Measurements from ENCODE around the gene LCNL1. TPM values are rescaled to one million over a fixed set of nuclear protein-coding genes. Genes with fewer than 3 reads are reported as not detected.
A peak's percentile ranks its signal among the peaks of the same experiment; 100 is the strongest.

LCNL1 gene
- total RNA-seq, 1 experiment from 2014 or later, result not detected

- DNase-seq, result no peak
- Histone ChIP-seq H3K27ac (no peak overlapping the region), H3K27me3 (peaks cover 2% of the 10 kb centered on the region; the same call in 1 of the 2 replicates), H3K36me3 (no peaks in the 10 kb centered on the region), H3K4me3 (no peak overlapping the region), H3K9me3 (replicated peaks) (no peaks in the 10 kb centered on the region), H3K4me1 (peaks cover 22% of the 10 kb centered on the region)
Measured at GRCh38 chr9:136980669-136981478, 1.9 kb upstream of the LCNL1 start.

- Histone ChIP-seq H3K27me3 (no peaks in the 10 kb centered on the region; the same call in 1 of the 2 replicates), H3K27ac (no peak overlapping the region)
- DNase-seq, result no peak
Measured at GRCh38 chr9:136981588-136982231, 1.1 kb upstream of the LCNL1 start.

GRCh38 chr9:136983167-136983566 is 374 bp downstream of the LCNL1 start:
- no peak overlapping the region for H3K4me3 ChIP-seq
- H3K4me1 ChIP-seq, result peaks cover 17% of the 10 kb centered on the region; the same call in 1 of the 2 replicates
- no peaks in the 10 kb centered on the region for H3K36me3 ChIP-seq
- H3K27me3 ChIP-seq, result peaks cover 5% of the 10 kb centered on the region; the same call in 1 of the 2 replicates
- H3K27ac ChIP-seq, result no peak overlapping the region
- no peaks in the 10 kb centered on the region for H3K9me3 ChIP-seq (replicated peaks)
- no peak for DNase-seq

More at GRCh38 chr9:136981588-136982231, 1.1 kb upstream of the LCNL1 start:
- Histone ChIP-seq H3K4me1 (peaks cover 17% of the 10 kb centered on the region; the same call in 1 of the 2 replicates), H3K36me3 (no peaks in the 10 kb centered on the region), H3K4me3 (no peak overlapping the region), H3K9me3 (replicated peaks) (no peaks in the 10 kb centered on the region)

- Histone ChIP-seq H3K36me3 (no peaks in the 10 kb centered on the region), H3K27me3 (peaks cover 8% of the 10 kb centered on the region; the same call in 1 of the 2 replicates), H3K27ac (no peak overlapping the region), H3K4me1 (peaks cover 17% of the 10 kb centered on the region; the same call in 1 of the 2 replicates), H3K4me3 (no peak overlapping the region), H3K9me3 (replicated peaks) (no peaks in the 10 kb centered on the region)
- DNase-seq, result no peak
Measured at GRCh38 chr9:136983656-136984314, 992 bp downstream of the LCNL1 start.

- no peaks in the 10 kb centered on the region for H3K36me3 ChIP-seq
- no peak for DNase-seq
- peaks cover 17% of the 10 kb centered on the region; the same call in 1 of the 2 replicates for H3K4me1 ChIP-seq
- no peak overlapping the region for H3K27ac ChIP-seq
- no peaks in the 10 kb centered on the region for H3K9me3 ChIP-seq (replicated peaks)
- no peak overlapping the region for H3K4me3 ChIP-seq
- H3K27me3 ChIP-seq, result peaks cover 11% of the 10 kb centered on the region; the same call in 1 of the 2 replicates
Measured at GRCh38 chr9:136984464-136985026, 1.8 kb downstream of the LCNL1 start.

GRCh38 chr9:136985027-136985602 is 2.3 kb downstream of the LCNL1 start:
- H3K4me1 ChIP-seq, result peaks cover 17% of the 10 kb centered on the region; the same call in 1 of the 2 replicates
- no peaks in the 10 kb centered on the region for H3K36me3 ChIP-seq
- H3K27ac ChIP-seq, result no peak overlapping the region
- no peak for DNase-seq
- H3K27me3 ChIP-seq, result peaks cover 12% of the 10 kb centered on the region; the same call in 1 of the 2 replicates
- H3K4me3 ChIP-seq, result no peak overlapping the region
- no peaks in the 10 kb centered on the region for H3K9me3 ChIP-seq (replicated peaks)

- Histone ChIP-seq H3K4me3 (no peak overlapping the region), H3K27me3 (peaks cover 18% of the 10 kb centered on the region; the same call in 1 of the 2 replicates), H3K36me3 (no peaks in the 10 kb centered on the region), H3K27ac (no peak overlapping the region), H3K9me3 (replicated peaks) (peaks cover 4% of the 10 kb centered on the region; the same call in 1 of the 2 replicates), H3K4me1 (peaks cover 17% of the 10 kb centered on the region; the same call in 1 of the 2 replicates)
- no peak for DNase-seq
Measured at GRCh38 chr9:136985853-136986252, 3.1 kb downstream of the LCNL1 start.

- H3K4me3 ChIP-seq, result no peak overlapping the region
- H3K4me1 ChIP-seq, result no peaks in the 10 kb centered on the region
- H3K27ac ChIP-seq, result no peak overlapping the region
- H3K27me3 ChIP-seq, result peaks cover 18% of the 10 kb centered on the region; the same call in 1 of the 2 replicates
- H3K36me3 ChIP-seq, result peaks cover 3% of the 10 kb centered on the region; the same call in 1 of the 2 replicates
- peaks cover 4% of the 10 kb centered on the region; the same call in 1 of the 2 replicates for H3K9me3 ChIP-seq (replicated peaks)
- DNase-seq, result no peak
Measured at GRCh38 chr9:136988872-136989271, 6.1 kb downstream of the LCNL1 start.

GRCh38 chr9:136990242-136990911 is 7.6 kb downstream of the LCNL1 start:
- H3K36me3 ChIP-seq, result peaks cover 3% of the 10 kb centered on the region; the same call in 1 of the 2 replicates
- H3K4me1 ChIP-seq, result no peaks in the 10 kb centered on the region
- no peak overlapping the region for H3K4me3 ChIP-seq
- no peak for DNase-seq
- H3K27ac ChIP-seq, result no peak overlapping the region
- peaks cover 4% of the 10 kb centered on the region; the same call in 1 of the 2 replicates for H3K9me3 ChIP-seq (replicated peaks)
- peaks cover 18% of the 10 kb centered on the region; the same call in 1 of the 2 replicates for H3K27me3 ChIP-seq

- Histone ChIP-seq H3K36me3 (peaks cover 3% of the 10 kb centered on the region; the same call in 1 of the 2 replicates), H3K27me3 (peaks cover 18% of the 10 kb centered on the region; the same call in 1 of the 2 replicates), H3K27ac (peak within 1 kb of the TSS; percentile 65), H3K4me1 (peaks cover 13% of the 10 kb centered on the region; the same call in 1 of the 2 replicates), H3K9me3 (replicated peaks) (peaks cover 4% of the 10 kb centered on the region; the same call in 1 of the 2 replicates), H3K4me3 (peak within 1 kb of the TSS; percentile 72)
- DNase-seq, result peak; percentile 92
Measured at GRCh38 chr9:136991993-136992818, 9.4 kb downstream of the LCNL1 start, which contains the start of gene PAXX. TSS of gene PAXX (plus strand) at chr9:136992422. CDS start at chr9:136992444, 22 bp downstream.

GRCh38 chr9:136992819-136993369 is 10.1 kb downstream of the LCNL1 start:
- H3K27me3 ChIP-seq, result peaks cover 15% of the 10 kb centered on the region; the same call in 1 of the 2 replicates
- peaks cover 3% of the 10 kb centered on the region; the same call in 1 of the 2 replicates for H3K36me3 ChIP-seq
- H3K27ac ChIP-seq, result no peak overlapping the region
- no peak for DNase-seq
- H3K4me1 ChIP-seq, result peaks cover 13% of the 10 kb centered on the region; the same call in 1 of the 2 replicates
- H3K9me3 ChIP-seq (replicated peaks), result peaks cover 4% of the 10 kb centered on the region; the same call in 1 of the 2 replicates
- peak overlapping the region; percentile 72 for H3K4me3 ChIP-seq

GRCh38 chr9:136994180-136994887 is 11.5 kb downstream of the LCNL1 start:
- no peak overlapping the region for H3K4me3 ChIP-seq
- H3K27ac ChIP-seq, result no peak overlapping the region
- H3K4me1 ChIP-seq, result peaks cover 13% of the 10 kb centered on the region; the same call in 1 of the 2 replicates
- H3K9me3 ChIP-seq (replicated peaks), result peaks cover 4% of the 10 kb centered on the region; the same call in 1 of the 2 replicates
- H3K27me3 ChIP-seq, result peaks cover 7% of the 10 kb centered on the region; the same call in 1 of the 2 replicates
- DNase-seq, result no peak
- peaks cover 3% of the 10 kb centered on the region; the same call in 1 of the 2 replicates for H3K36me3 ChIP-seq
